Lower lobe of right lung (tissue), 2 donors: Measurements from ENCODE around the gene ATP6AP1. TPM values are rescaled to one million over a fixed set of nuclear protein-coding genes. Genes with fewer than 3 reads are reported as not detected.

Experiments
- ATAC-seq, 2 donors: fragments of 200-7000 bp; cut with Tn5 transposase; one replicate each; pipeline ENCODE4 v1.9.1; 2020 to 2022; ENCODE audit warnings: mild to moderate bottlenecking in 2 of 2, moderate library complexity in 2 of 2
- DNase-seq: peaks from one replicate; pipeline ENCODE4 v3.0.0-alpha.2; 2020
- H3K27ac ChIP-seq: fragments of 200-600 bp; one replicate; pipeline ENCODE4 v1.8.0; 2022
- H3K27me3 ChIP-seq: fragments of 200-600 bp; one replicate; pipeline ENCODE4 v1.8.0; 2022; ENCODE audit warnings: low read depth
- H3K36me3 ChIP-seq: fragments of 200-600 bp; one replicate; pipeline ENCODE4 v1.8.0; 2022; ENCODE audit warnings: mild to moderate bottlenecking
- H3K4me1 ChIP-seq: fragments of 200-600 bp; one replicate; pipeline ENCODE4 v1.8.0; 2022
- H3K4me3 ChIP-seq: fragments of 200-600 bp; one replicate; pipeline ENCODE4 v1.8.0; 2022; ENCODE audit warnings: mild to moderate bottlenecking
- H3K9me3 ChIP-seq: fragments of 200-600 bp; one replicate; pipeline ENCODE4 v1.8.0; 2022
- intact Hi-C: fragments of 100-400 bp; cut with DNase I; formaldehyde crosslinking; loops from one replicate; pipeline ENCODE4 v1.11.0; 2022
- long read RNA-seq: library from polyadenylated mRNA; unstranded; transcript quantifications from one replicate; pipeline ENCODE4 v2.0.0, GENCODE V29; 2021
- total RNA-seq: library from RNA; stranded (reverse); fragmentation: NEBNext Ultra II Directional; extraction: Animal tissue kit (Norgen Biotek cat#: 25700); gene quantifications from one replicate; pipeline ENCODE4 v1.2.1, GENCODE V29; 2021
- TF ChIP-seq, protein P1 (sequence below): fragments of 200-600 bp; IDR thresholded peaks from one replicate; pipeline ENCODE4 v1.8.0; 2022; ENCODE audit warnings: antibody characterized with exemption, mild to moderate bottlenecking
- donor health status: DM: no; HTN: yes; CAD: no; lungs with severe emphysema.

The ATP6AP1 gene, protein sequence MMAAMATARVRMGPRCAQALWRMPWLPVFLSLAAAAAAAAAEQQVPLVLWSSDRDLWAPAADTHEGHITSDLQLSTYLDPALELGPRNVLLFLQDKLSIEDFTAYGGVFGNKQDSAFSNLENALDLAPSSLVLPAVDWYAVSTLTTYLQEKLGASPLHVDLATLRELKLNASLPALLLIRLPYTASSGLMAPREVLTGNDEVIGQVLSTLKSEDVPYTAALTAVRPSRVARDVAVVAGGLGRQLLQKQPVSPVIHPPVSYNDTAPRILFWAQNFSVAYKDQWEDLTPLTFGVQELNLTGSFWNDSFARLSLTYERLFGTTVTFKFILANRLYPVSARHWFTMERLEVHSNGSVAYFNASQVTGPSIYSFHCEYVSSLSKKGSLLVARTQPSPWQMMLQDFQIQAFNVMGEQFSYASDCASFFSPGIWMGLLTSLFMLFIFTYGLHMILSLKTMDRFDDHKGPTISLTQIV
- total RNA-seq: 235 TPM
- long read RNA-seq, transcript ATP6AP1-201 (10 exons, 2,099 nt): major isoform, 495 of 567 reads
- long read RNA-seq, transcript ATP6AP1-209 (9 exons, 2,079 nt): minor isoform, 5 of 567 reads
- long read RNA-seq, partial matches to known transcripts: 52 of 567 reads
- long read RNA-seq, other reads (novel, unspliced or antisense): 15 of 567 reads

DNA sequence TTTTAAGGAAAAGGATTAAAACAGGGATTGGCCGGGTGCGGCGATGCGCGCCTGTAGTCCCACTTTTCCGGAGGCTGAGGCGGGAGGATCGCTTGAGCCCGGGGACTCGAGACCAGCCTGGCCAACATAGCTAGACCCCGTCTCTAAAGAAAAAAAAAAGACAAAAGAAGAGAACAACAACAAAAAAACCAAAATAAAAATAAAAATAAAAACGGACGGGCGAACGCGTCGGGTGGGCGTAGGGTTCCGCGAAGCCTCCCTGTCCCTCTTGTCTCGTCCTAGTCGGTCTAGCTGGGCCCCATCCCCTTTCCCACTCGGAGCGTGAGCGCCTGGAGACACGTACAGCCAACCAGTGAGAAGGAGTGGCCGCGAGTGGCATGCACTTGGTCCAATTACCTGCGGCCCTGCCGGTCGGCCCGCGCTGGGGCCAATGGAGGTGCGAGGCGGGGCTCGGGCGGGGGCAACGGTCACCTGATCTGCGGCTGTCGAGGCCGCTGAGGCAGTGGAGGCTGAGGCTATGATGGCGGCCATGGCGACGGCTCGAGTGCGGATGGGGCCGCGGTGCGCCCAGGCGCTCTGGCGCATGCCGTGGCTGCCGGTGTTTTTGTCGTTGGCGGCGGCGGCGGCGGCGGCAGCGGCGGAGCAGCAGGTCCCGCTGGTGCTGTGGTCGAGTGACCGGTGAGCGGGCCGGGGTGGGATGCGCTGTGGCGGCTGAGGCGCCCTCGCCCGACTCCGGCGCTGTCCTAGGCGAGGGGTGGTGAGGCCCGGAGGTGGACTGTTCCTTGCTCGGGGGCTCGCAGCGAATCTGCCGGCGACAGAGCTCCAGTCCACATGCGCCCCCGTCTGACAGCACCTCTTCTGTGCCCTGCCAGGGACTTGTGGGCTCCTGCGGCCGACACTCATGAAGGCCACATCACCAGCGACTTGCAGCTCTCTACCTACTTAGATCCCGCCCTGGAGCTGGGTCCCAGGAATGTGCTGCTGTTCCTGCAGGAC, at the start of gene ATP6AP1:
Gene ATP6AP1 (plus strand): TSS at position 502 of the 996 bp plus-strand sequence. CDS start 16 bp downstream, at position 518.
- H3K4me1 ChIP-seq: peaks cover 23% of the 10 kb centered on the region
- H3K4me3 ChIP-seq: peak within 1 kb of the TSS; percentile 77
- peaks cover 15% of the 10 kb centered on the region for H3K36me3 ChIP-seq
- no peaks in the 10 kb centered on the region for H3K9me3 ChIP-seq
- DNase-seq: peak; percentile 95
- peak within 1 kb of the TSS; percentile 83 for H3K27ac ChIP-seq
- peak; percentile 98 to 99 for ATAC-seq
- intact Hi-C loops: no loop called here
- H3K27me3 ChIP-seq: no peaks in the 10 kb centered on the region
- TF ChIP-seq, protein P1, sequence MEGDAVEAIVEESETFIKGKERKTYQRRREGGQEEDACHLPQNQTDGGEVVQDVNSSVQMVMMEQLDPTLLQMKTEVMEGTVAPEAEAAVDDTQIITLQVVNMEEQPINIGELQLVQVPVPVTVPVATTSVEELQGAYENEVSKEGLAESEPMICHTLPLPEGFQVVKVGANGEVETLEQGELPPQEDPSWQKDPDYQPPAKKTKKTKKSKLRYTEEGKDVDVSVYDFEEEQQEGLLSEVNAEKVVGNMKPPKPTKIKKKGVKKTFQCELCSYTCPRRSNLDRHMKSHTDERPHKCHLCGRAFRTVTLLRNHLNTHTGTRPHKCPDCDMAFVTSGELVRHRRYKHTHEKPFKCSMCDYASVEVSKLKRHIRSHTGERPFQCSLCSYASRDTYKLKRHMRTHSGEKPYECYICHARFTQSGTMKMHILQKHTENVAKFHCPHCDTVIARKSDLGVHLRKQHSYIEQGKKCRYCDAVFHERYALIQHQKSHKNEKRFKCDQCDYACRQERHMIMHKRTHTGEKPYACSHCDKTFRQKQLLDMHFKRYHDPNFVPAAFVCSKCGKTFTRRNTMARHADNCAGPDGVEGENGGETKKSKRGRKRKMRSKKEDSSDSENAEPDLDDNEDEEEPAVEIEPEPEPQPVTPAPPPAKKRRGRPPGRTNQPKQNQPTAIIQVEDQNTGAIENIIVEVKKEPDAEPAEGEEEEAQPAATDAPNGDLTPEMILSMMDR: no peak

DNA sequence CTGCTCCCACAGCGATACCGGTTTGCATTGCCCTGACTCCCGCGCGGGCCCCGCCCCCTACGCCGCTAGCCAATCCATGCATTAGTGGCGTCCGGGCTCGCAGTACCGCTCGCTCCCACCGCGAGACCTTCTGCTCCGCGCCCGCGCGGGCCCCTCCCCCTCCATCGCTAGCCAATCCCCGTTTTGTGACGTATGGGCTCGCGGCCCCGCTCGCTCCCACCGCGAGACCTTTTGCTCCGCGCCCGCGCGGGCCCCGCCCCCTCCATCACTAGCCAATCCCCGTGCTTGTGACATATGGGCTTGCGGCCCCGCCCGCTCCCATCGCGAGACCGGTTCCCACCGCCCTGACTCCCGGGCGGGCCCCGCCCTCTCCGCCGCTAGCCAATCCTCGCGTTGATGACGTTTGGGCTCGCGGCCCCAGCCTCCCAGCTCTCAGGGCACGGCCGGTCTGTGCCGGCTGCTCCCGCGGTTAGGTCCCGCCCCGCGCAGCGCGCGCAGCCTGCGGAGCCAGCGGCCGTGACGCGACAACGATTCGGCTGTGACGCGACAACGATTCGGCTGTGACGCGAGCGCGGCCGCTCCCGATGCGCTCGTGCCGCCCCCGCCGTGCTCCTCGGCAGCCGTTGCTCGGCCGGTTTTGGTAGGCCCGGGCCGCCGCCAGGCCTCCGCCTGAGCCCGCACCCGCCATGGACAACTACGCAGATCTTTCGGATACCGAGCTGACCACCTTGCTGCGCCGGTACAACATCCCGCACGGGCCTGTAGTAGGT, 49.5 kb upstream of the ATP6AP1 start, which contains the start of gene EMD:
Gene EMD (plus strand): TSS at position 497 of the 770 bp plus-strand sequence. CDS start 190 bp downstream, at position 687.
- peak within 1 kb of the TSS; percentile 69 for H3K4me3 ChIP-seq
- TF ChIP-seq, protein P1: no peak
- intact Hi-C loops: no loop called here
- peak within 1 kb of the TSS; percentile 98 for H3K27ac ChIP-seq
- H3K27me3 ChIP-seq: no peaks in the 10 kb centered on the region
- peaks cover 5% of the 10 kb centered on the region for H3K36me3 ChIP-seq
- H3K9me3 ChIP-seq: no peaks in the 10 kb centered on the region
- DNase-seq (peak; percentile 99), ATAC-seq (peak; percentile 92 to 95)
- peaks cover 23% of the 10 kb centered on the region for H3K4me1 ChIP-seq

DNA sequence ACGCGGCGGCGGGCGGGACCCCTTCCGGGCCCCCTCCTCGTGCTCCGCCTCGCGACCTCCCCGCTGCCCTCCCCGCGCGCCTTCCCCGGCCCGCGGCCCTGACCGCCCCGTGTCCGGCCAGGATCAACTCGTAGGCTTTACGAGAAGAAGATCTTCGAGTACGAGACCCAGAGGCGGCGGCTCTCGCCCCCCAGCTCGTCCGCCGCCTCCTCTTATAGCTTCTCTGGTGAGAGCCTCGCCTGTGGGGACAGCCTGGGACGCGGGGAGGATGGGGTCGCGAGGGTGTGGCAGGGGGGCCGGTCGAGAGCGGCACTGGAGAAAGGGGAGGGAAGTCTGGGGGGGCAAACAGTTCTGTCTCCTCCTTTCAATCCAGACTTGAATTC, 48.9 kb upstream of the ATP6AP1 start:
- H3K4me3 ChIP-seq: peak overlapping the region; percentile 69
- peaks cover 5% of the 10 kb centered on the region for H3K36me3 ChIP-seq
- peak overlapping the region; percentile 98 for H3K27ac ChIP-seq
- intact Hi-C loops: no loop called here
- ATAC-seq (no peak), DNase-seq (no peak)
- TF ChIP-seq, protein P1: no peak
- H3K9me3 ChIP-seq: no peaks in the 10 kb centered on the region
- peaks cover 20% of the 10 kb centered on the region for H3K4me1 ChIP-seq
- no peaks in the 10 kb centered on the region for H3K27me3 ChIP-seq

DNA sequence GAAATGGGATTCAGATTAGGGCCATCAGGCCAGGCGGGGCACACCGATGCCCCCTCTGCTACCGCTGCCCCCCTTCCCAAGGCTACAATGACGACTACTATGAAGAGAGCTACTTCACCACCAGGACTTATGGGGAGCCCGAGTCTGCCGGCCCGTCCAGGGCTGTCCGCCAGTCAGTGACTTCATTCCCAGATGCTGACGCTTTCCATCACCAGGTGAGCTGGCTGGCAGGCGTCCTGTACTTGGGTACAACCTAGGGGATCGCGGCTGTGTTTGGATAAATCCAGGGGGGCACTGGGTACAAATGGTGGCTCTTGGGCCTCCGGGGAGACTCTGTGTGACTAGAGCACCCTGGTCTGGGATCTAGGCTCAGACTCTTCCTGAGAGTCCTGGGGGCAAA, 48.3 kb upstream of the ATP6AP1 start:
- TF ChIP-seq, protein P1: no peak

More for the DNA sequence above, 48.3 kb upstream of the ATP6AP1 start:
- Histone ChIP-seq H3K9me3 (no peaks in the 10 kb centered on the region), H3K4me1 (peaks cover 16% of the 10 kb centered on the region), H3K4me3 (peak overlapping the region; percentile 69), H3K27ac (peak overlapping the region; percentile 98), H3K27me3 (no peaks in the 10 kb centered on the region), H3K36me3 (peaks cover 5% of the 10 kb centered on the region)
- no peak for DNase-seq
- intact Hi-C loops: no loop called here
- ATAC-seq: no peak
